Measurements from ENCODE around the gene FLNC.

Gene FLNC

DNA sequence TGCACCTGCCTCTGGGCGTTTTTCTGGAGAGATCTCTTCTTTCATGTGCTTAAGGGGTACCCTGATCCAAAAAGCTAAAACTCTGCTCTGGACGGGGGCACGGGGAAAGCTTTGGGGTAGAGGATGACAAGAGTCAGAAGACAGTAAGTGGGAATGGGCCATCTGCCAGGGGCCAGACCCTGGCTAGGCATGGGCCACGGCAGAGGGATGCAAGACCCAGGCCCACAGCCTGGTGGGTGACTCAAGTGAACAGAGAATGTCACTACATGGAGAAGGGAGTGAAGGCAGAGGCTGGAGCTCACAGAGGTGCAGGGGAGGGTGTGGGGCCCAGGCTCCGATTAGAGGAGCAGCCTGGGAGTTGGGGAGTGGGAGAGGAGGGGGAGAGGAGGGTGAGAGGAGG is 15.3 kb downstream of the FLNC start:
- DNase-seq: no peak

DNA sequence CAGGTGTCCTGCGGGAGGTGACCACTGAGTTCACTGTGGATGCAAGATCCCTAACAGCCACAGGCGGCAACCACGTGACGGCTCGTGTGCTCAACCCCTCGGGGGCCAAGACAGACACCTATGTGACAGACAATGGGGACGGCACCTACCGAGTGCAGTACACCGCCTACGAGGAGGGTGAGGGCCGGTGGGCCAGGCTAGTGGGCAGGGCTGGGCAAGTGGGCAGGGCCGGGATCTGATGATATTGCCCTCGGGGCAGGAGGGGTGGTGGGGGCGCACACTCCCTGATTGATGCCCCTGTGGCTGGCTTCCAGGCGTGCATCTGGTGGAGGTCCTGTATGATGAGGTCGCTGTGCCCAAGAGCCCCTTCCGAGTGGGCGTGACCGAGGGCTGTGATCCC is 15.8 kb downstream of the FLNC start:
- no peak for DNase-seq

DNA sequence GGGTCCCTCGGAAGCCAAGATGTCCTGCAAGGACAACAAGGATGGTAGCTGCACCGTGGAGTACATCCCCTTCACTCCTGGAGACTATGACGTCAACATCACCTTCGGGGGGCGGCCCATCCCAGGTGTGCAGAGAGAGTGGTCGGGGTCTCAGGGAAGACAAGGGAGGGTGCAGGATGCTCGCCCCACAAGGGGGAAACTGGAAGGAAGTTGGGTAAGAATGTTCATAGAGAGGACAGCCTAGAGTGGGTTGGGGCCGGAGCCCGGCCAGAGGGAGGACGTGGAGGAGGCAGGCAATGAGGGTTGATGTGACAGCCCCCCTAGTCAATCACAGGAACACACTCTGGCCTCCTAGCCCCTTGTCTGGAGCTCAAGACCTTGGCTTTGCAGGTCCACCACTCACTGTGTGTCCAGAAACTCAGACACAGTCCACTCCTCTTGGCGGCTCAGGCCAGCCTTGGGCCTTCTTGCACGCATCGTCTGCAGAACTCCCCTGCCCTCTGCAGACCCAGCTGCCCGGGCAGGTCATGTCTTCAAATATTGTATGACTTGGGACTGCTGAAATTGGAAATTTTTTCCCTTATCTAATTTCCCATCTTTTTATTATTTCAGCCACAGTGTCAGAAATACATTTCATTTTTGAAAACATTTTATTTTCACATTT is 16.7 kb downstream of the FLNC start:
- DNase-seq: no peak

DNA sequence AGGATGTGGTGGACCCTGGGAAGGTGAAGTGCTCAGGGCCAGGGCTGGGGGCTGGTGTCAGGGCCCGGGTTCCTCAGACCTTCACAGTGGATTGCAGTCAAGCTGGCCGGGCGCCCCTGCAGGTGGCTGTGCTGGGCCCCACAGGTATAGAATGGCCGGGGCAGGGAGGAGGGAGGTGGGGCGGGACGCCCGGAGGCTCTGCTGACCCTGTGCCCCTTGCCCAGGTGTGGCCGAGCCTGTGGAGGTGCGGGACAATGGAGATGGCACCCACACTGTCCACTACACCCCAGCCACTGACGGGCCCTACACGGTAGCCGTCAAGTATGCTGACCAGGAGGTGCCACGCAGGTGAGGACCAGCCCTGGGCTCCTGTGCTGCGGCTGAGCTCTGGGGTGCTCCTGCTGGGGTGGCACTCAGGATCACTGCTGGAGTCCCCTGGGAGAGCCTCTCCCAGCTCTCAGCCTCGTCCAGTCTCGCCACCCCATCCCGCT is 17.6 kb downstream of the FLNC start:
- no peak for DNase-seq

DNA sequence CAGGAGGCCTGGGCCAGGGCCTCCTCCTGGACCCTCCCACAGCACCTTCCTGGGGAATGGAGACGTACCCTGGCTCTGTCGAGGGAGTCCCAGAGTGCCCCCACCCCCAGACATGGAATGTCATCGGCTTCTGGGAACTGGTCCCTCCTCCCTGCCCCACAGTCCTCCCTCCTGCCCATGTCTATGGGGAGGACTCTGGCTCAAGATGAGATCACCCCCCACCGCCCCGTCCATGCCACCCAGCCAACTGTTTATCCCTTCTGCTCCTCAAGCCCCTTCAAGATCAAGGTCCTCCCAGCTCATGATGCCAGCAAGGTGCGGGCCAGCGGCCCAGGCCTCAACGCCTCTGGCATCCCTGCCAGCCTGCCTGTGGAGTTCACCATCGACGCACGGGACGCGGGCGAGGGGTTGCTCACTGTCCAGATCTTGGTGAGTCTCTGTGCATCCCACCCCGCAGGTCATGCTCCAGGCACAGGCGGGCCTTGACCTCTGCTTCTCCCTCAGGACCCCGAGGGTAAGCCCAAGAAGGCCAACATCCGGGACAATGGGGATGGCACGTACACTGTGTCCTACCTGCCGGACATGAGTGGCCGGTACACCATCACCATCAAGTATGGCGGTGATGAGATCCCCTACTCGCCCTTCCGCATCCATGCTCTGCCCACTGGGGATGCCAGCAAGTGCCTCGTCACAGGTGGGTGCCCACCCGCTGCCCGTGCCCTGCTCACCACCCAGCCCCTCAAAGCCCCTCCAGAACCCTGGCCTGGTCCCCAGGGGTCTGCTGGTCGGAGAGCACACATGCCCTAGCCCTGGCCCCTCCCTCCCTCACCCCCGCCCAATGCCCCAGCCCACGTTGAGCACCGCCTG is 18.3 kb downstream of the FLNC start:
- no peak for DNase-seq

DNA sequence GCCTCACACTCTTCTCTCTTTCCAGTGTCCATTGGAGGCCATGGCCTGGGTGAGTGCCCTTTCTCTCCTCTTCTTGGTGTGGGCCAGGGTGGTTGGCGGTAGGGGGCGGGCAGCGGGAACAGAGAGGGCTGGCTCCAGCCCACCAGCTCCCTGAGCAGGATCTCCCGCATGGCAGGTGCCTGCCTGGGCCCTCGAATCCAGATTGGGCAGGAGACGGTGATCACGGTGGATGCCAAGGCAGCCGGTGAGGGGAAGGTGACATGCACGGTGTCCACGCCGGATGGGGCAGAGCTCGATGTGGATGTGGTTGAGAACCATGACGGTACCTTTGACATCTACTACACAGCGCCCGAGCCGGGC is 18.9 kb downstream of the FLNC start:
- DNase-seq: no peak

DNA sequence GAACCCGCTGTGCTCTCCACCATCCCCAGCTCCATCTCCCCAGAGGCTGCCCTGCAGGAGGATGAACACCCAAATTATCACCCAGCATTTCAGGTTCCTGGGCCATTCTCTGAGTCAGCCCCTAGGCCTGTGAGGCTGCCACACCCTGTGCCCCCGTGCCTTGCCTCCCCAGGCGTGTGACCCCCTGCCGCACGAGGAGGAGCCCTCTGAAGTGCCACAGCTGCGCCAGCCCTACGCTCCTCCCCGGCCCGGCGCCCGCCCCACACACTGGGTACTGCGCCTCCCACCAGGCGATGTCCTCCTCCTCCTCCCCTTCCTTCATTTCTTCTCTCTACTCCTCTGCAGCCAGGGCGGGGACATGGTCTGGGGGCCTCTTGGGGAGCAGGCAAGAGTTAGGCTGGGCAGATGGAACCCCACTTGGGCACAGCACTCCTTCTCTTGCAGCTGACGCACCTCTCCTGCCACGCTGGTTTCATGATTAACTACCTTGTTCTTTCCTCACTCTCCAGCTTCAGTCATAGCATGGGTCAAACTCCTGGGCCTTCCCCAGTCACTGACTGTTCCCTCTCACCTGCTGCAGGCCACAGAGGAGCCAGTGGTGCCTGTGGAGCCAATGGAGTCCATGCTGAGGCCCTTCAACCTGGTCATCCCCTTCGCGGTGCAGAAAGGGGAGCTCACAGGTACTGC is 19.7 kb downstream of the FLNC start:
- DNase-seq: no peak

DNA sequence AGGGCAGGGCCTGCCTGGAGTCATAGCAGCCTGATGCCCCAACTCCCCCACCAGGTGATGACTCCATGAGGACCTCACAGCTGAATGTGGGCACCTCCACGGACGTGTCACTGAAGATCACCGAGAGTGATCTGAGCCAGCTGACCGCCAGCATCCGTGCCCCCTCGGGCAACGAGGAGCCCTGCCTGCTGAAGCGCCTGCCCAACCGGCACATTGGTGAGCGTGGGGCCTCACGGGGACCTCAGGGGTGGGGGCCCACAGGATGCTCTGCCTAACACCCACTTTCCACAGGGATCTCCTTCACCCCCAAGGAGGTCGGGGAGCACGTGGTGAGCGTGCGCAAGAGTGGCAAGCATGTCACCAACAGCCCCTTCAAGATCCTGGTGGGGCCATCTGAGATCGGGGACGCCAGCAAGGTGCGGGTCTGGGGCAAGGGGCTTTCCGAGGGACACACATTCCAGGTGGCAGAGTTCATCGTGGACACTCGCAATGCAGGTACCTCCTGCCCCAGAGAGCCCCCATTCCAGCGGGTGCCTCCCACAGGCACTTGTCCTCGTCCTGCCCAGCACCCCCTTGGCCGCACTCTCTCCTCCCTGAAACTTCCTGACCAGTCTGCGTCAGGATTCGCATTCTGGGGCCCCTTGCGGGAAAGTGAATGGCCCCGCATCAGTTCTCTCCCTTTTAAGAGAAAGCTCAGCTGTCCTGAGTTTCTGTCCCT is 22.5 kb downstream of the FLNC start:
- no peak for DNase-seq

DNA sequence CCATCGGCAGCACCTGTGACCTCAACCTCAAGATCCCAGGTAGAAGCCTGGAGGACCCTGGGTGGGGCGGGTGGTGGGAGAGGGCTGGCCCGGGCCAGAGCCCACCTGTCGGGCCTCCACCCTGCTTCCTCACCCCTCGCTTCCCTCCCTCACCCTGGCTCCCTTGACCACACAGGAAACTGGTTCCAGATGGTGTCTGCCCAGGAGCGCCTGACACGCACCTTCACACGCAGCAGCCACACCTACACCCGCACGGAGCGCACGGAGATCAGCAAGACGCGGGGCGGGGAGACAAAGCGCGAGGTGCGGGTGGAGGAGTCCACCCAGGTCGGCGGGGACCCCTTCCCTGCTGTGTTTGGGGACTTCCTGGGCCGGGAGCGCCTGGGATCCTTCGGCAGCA is 23.6 kb downstream of the FLNC start:
- no peak for DNase-seq

DNA sequence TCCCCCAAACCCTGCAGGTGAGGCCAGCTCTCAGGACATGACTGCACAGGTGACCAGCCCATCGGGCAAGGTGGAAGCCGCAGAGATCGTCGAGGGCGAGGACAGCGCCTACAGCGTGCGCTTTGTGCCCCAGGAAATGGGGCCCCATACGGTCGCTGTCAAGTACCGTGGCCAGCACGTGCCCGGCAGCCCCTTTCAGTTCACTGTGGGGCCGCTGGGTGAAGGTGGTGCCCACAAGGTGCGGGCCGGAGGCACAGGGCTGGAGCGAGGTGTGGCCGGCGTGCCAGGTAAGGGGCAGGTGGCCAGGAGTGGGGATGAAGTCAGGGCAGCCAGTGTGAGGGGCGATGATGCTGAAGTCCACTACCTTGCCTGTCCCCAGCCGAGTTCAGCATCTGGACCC is 24.2 kb downstream of the FLNC start:
- no peak for DNase-seq

DNA sequence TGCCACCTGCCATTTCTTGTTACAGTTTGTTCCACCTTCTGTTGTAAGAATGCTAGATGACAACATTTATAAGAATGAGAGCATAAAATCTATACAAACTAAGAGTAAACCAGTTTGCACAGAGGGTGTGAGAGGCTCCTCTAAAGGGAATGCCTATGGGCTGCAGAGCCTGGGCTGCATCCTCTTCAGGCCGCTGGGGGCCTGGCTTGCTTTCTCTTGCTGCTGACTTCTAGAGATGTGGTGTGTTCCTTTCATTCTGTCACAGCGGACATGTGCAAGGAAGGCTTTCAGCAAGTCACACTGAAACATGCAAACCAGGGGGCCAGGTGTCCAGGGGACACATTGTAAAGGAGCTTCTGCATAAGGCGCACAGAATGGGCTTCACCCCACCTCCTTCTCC is 25.4 kb downstream of the FLNC start:
- no peak for DNase-seq

DNA sequence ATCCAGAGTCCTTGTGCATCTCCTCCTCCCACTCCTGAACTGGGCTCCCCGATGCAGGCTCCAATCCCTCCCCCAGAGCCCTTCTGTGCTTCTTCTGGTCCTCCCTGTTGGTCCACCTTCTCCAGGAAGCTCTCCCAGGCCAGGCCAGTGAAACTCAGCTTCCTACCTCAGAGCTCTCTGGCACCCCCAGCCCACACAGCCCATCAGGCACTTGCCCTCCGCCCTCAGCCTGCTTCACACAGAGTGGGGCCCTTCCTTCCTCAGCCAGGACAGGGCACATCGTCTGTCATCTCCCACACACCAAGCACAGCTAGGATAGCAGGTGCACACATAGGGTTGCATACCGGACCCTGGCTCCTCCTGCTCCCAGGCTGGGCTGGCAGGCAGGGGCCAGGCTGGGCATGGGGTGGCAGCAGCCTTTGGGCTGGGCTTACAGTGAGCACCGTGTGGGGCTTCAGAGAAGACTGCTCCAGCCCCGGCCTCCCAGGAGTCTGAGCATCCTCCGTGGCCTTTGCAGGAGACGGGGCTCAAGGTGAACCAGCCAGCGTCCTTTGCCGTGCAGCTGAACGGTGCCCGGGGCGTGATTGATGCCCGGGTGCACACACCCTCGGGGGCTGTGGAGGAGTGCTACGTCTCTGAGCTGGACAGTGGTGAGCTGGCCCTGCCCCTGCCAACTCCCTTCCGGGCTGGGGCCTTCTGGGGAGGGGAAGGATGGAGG is 26.0 kb downstream of the FLNC start:
- DNase-seq: no peak

DNA sequence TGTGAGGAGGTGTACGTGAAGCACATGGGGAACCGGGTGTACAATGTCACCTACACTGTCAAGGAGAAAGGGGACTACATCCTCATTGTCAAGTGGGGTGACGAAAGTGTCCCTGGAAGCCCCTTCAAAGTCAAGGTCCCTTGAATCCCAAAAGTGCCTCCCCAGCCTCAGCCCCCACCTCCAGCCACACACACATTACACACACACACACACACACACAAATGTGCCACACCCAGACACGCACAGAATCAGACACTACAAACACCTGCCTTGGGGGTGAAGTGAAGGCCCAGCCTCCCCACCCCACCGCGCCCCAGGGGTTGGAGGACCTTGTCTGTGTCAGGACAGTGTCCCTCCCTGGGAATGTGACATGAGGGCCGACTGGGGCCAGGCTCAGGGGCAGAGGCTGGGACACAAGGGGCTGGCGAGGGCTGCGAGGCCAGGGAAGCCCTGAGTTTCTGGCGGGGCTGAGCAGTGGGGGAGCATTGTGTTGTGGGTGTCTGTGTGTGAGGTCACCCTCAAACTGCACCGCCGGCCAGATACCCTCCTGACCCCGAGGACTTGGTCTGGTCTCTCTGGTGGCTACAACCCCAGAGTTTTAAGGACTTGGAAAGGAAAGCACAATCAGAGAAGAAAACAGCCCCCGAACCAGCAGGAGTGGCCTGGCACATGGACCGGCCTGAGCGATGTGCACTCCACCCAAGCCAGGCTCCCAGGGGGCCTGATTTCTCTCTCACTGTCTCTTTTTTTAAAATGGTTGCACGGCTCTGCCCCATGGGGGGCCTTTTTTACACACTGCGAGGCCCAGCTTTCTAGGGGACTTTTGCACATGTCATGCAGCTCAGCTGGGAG is 28.4 kb downstream of the FLNC start:
- DNase-seq: no peak

DNA sequence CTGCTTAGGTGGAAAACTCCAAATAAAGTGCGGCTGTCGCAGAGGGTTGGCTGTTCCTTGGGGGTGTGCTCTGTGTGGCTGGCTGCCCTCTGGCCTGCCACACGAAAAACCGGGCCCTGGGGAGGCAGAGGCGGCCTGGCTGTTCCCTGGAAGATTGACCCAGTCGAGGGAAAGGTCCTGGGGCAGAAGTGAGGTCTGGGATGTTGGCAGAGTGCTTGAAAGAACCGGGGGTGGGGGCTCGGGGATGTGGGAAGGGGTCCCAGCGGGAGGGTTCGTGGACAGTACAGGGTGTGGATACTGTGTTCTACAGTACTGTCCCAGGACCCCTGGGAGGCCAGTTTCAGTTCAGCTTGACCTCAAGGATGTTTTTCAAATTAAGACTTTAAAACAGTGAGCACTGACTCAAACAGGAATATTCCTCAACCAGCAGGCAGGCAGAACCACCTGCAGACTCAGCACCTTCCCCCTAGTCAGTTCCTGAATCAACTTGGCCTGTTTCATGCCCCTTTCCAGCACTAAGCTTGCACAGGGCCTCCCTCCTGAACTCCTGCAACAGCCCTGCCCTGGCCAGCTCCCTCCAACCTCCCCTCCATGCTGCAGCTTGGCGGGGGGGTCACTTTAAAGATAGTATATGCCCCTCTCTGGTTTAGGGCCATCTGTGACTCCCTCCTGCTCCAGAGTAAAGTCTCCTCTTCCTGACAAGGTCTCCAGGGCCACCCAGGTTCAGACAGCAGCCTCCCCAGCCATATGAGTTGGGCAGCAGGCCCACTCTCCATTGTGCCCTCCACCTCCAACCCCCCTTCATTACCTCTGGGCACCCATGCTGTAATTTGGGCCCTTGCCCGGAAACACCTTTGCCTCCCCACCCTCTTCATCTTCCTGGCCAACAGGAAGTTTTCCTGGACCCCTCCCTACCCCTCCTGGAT is 29.3 kb downstream of the FLNC start:
- DNase-seq: no peak

DNA sequence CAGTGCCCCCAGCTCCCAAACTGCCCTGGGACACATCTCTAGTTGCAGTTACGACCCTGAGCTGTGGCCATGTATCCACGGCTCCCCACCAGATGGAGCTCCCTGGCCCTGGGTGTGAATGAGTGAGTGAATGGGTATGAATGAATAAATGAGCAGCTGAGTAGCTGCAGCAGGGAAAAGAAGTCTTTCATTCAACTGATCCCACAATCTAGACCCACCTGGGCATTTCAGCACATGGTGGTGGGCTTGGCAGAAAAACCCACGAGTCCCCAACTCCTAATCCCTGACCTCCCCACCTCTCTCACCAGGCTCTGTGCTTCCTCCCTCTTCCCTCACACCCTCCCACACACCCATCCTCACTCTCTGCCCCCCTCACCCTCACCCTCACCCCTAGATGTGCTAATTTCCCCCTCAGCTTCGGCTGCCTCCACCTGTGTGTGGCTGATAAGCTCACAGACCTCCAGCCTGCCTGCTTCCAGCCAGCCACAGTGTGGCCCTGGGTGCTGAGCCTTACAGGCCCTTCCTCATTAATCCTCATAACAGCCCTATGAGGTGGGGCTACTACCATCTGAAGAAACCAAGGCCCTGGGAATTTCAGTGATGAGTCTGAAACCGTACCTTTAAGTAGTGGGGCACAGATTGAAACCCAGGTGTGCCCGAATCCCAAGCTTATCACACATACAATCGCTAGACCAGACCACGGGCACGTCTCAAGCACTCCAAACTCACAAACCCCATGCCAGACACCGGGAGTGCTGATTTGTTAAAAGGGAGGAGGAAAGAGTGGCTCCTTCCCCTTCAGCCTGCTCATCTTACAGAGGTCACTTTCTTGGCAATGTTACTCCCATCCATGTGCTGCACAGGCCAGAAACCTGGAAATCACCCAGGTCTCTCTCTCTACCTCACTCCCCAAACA is 30.2 kb downstream of the FLNC start:
- DNase-seq: peak; percentile 23

DNA sequence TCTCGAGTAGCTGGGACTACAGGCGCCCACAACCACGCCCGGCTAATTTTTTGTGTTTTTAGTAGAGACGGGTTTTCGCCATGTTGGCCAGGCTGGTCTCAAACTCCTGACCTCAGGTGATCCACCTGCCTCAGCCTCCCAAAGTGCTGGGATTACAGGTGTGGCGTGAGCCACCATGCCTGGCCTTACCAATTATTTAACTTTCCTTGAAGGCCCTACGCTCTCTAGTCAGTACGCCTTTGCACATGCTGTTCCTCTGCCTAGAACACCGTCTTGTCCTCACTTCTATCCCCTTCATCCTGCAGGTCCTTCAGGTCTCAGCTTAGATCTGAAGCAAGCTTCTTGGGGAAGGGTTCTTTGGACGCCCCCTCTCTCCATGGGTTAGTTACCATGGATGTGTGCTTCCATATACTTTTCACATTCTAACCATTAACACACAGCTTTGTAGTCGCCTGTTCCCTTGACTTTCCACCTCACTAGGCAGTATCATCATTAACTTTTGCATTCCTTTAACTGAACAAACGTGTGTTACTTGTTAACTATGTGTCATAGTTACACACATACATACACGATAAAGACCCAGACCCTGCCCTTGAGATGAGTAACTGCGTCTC is 31.9 kb downstream of the FLNC start:
- no peak for DNase-seq

DNA sequence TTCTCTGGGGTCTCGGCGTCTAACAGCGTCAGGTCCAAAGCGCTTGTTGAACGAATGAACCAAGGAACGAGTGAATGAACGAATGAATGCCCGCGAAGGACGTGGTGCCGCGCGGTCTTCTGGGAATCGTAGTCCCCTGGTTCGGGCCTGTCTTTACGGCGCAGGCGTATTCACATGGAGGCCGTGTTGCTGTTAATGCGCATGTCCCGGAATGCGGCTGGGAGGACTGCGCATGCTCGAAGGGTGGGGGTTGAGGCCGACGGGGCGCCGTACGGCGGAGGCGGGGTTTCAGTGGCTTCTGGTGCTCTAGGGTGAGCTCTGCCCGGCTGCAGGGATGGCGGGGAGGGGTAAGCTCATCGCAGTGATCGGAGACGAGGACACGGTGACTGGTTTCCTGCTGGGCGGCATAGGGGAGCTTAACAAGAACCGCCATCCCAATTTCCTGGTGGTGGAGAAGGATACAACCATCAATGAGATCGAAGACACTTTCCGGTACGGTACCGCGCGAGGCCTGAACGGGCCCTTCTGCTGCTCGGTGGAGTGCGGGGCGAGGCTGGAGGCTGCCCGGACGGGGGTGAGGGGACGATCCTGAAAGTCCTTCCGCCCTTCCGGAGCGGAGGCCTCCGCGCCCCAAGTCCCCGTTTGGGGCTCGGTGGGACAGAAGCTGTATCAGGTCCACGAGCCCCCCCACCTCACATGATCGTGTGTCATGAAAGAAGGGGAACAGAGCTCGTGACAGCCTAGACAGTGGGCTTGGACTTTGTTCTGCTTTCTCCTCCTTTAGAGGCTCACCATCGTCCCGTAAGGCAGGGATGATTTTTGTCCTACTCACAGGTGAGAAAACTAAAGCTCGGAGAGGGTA is 32.6 kb downstream of the FLNC start, which contains the start of gene ATP6V1F:
TSS of gene ATP6V1F (plus strand) at position 286 of the 862 bp plus-strand sequence. CDS start at position 335, 49 bp downstream.
- DNase-seq: peak; percentile 97
